Naive thymus-derived CD8-positive, alpha-beta T cell (primary cell): ENCODE measurements around the gene SSBP2. TPM values are rescaled to one million over a fixed set of nuclear protein-coding genes. Genes with fewer than 3 reads are reported as not detected.
"Not testable (repeated sequence)": the region's sequence is repeated elsewhere in the genome, so short reads cannot be mapped to it uniquely, and the experiment has no call there.

Source experiments
- ATAC-seq, 2 donors: fragments of 150-1000 bp; cut with Tn5 transposase in 1 of 2; sonication (Bioruptor Pico), chemical (Tn5 transposase) in 1 of 2; 1 replicate in 1 of 2; 2 replicates in 1 of 2; pipeline ENCODE4 v1.10.0; 2021; ENCODE audit warnings: mild to moderate bottlenecking in 2 of 2, moderate library complexity in 2 of 2
- POLR2A ChIA-PET: fragments of 350-600 bp; sonication (Branson Sonifier 250); formaldehyde crosslinking; loops from one replicate; lab custom pipeline; 2021; ENCODE audit warnings: antibody characterized with exemption; lab: Charles Lee
- DNase-seq, 10 donors: peaks; one replicate each; pipeline versions ENCODE4 v3.0.0 to v3.0.0-alpha.2; 2020 to 2022
- H3K27ac Mint-ChIP-seq, 10 donors: one replicate each; pipeline ENCODE4 v1.8.0; 2020 to 2022; ENCODE audit warnings: mild to moderate bottlenecking in 10 of 10, mixed read lengths in 10 of 10, moderate library complexity in 4 of 10, inconsistent platforms in 1 of 10
- H3K27me3 Mint-ChIP-seq, 5 donors: one replicate each; pipeline ENCODE4 v1.8.0; 2021 to 2022; ENCODE audit warnings: mixed read lengths in 5 of 5
- H3K36me3 Mint-ChIP-seq, 3 donors: one replicate each; pipeline ENCODE4 v1.8.0; 2020 to 2022; ENCODE audit warnings: mixed read lengths in 3 of 3, mild to moderate bottlenecking in 2 of 3, inconsistent platforms in 1 of 3
- H3K4me1 Mint-ChIP-seq, 4 donors: one replicate each; pipeline ENCODE4 v1.8.0; 2021 to 2022; ENCODE audit warnings: mixed read lengths in 4 of 4
- H3K4me3 Mint-ChIP-seq, 10 donors: one replicate each; pipeline ENCODE4 v1.8.0; 2020 to 2022; ENCODE audit warnings: mild to moderate bottlenecking in 10 of 10, mixed read lengths in 10 of 10, moderate library complexity in 6 of 10, inconsistent platforms in 1 of 10
- H3K9me3 Mint-ChIP-seq, 9 donors: one replicate each; pipeline ENCODE4 v1.8.0; 2020 to 2022; ENCODE audit warnings: mixed read lengths in 9 of 9, mild to moderate bottlenecking in 3 of 9, inconsistent platforms in 1 of 9, moderate library complexity in 1 of 9
- polyA plus RNA-seq, 3 donors: library from polyadenylated mRNA; unstranded; fragments of 300-500 nt; fragmentation: Illumina TruSeq; gene quantifications; one replicate each; pipeline ENCODE4 v1.2.3, GENCODE V29; 2021
- total RNA-seq, 8 experiments: library from RNA in 2 of 8; stranded (reverse) in 2 of 8; gene quantifications; one replicate each; pipeline ENCODE4 v1.2.3 and lab custom pipeline; 2021 to 2026

Gene SSBP2
- total and polyA plus RNA-seq, 5 experiments from 2014 or later = 36.4 to 43.8 (median 40.2) TPM

GRCh38 chr5:81409361-81409760 is 341.5 kb downstream of the SSBP2 start:
- Mint-ChIP-seq H3K4me3 (no peak overlapping the region), H3K4me1 (no peaks in the 10 kb centered on the region), H3K27ac (no peak overlapping the region), H3K36me3 (peaks cover 0 to 12% (median 9%) of the 10 kb centered on the region in 3 donors), H3K9me3 (no peaks in the 10 kb centered on the region), H3K27me3 (no peaks in the 10 kb centered on the region)
- POLR2A ChIA-PET = no interaction called here
- DNase-seq (no peak), ATAC-seq (no peak)

- POLR2A ChIA-PET = no interaction called here
- H3K9me3 Mint-ChIP-seq = no peaks in the 10 kb centered on the region
- peaks cover 0 to 8% (median 8%) of the 10 kb centered on the region in 3 donors for H3K36me3 Mint-ChIP-seq
- no peaks in the 10 kb centered on the region for H3K4me1 Mint-ChIP-seq
- no peak overlapping the region for H3K4me3 Mint-ChIP-seq
- no peak for DNase-seq
- no peaks in the 10 kb centered on the region for H3K27me3 Mint-ChIP-seq
- ATAC-seq = no peak
- H3K27ac Mint-ChIP-seq = no peak overlapping the region
Measured at GRCh38 chr5:81408496-81408895, 342.4 kb downstream of the SSBP2 start.

- ATAC-seq, H3K4me3 Mint-ChIP-seq, POLR2A ChIA-PET, H3K9me3 Mint-ChIP-seq, DNase-seq, H3K4me1 Mint-ChIP-seq, H3K36me3 Mint-ChIP-seq, H3K27ac Mint-ChIP-seq, H3K27me3 Mint-ChIP-seq: not testable (repeated sequence)
Measured at GRCh38 chr5:81407811-81408210, 343.1 kb downstream of the SSBP2 start.

- Mint-ChIP-seq H3K4me3 (no peak overlapping the region), H3K4me1 (no peaks in the 10 kb centered on the region), H3K36me3 (peaks cover 4 to 8% (median 7%) of the 10 kb centered on the region in 3 donors), H3K9me3 (no peaks in the 10 kb centered on the region), H3K27me3 (peaks cover 0 to 1% (median 0%) of the 10 kb centered on the region in 5 donors), H3K27ac (no peak overlapping the region)
- POLR2A ChIA-PET = no interaction called here
- ATAC-seq (no peak), DNase-seq (no peak)
Measured at GRCh38 chr5:81405126-81405891, 345.6 kb downstream of the SSBP2 start.

GRCh38 chr5:81402192-81402930 is 348.5 kb downstream of the SSBP2 start:
- no peak for DNase-seq
- POLR2A ChIA-PET = no interaction called here
- Mint-ChIP-seq H3K9me3 (no peaks in the 10 kb centered on the region), H3K4me3 (no peak overlapping the region), H3K36me3 (peaks cover 0 to 7% (median 2%) of the 10 kb centered on the region in 3 donors), H3K4me1 (no peaks in the 10 kb centered on the region), H3K27ac (no peak overlapping the region), H3K27me3 (peaks cover 0 to 13% (median 4%) of the 10 kb centered on the region in 5 donors)
- ATAC-seq = no peak

GRCh38 chr5:81401266-81401665 is 349.6 kb downstream of the SSBP2 start:
- peaks cover 0 to 7% (median 0%) of the 10 kb centered on the region in 3 donors for H3K36me3 Mint-ChIP-seq
- DNase-seq = no peak
- H3K4me1 Mint-ChIP-seq = no peaks in the 10 kb centered on the region
- POLR2A ChIA-PET = interaction anchor here (0.7 kb wide), 1 partner anchor 54 kb away, joined by 3 read pairs; no protein-coding TSS in a partner anchor
- no peak for ATAC-seq
- H3K9me3 Mint-ChIP-seq = no peaks in the 10 kb centered on the region
- no peak overlapping the region for H3K27ac Mint-ChIP-seq
- no peak overlapping the region for H3K4me3 Mint-ChIP-seq
- peaks cover 2 to 19% (median 11%) of the 10 kb centered on the region in 5 donors for H3K27me3 Mint-ChIP-seq

- ATAC-seq (no peak), DNase-seq (no peak)
- Mint-ChIP-seq H3K4me1 (no peaks in the 10 kb centered on the region), H3K4me3 (no peak overlapping the region), H3K36me3 (peaks cover 0 to 8% (median under 1%) of the 10 kb centered on the region in 3 donors), H3K27ac (no peak overlapping the region), H3K27me3 (peaks cover 7 to 28% (median 20%) of the 10 kb centered on the region in 5 donors), H3K9me3 (peaks cover 0 to 2% (median 0%) of the 10 kb centered on the region in 9 donors)
- POLR2A ChIA-PET = interaction anchor here (0.7 kb wide), 1 partner anchor 54 kb away, joined by 3 read pairs; no protein-coding TSS in a partner anchor
Measured at GRCh38 chr5:81400375-81400774, 350.5 kb downstream of the SSBP2 start.

- Mint-ChIP-seq H3K9me3 (peaks cover 0 to 8% (median 0%) of the 10 kb centered on the region in 9 donors), H3K4me1 (peaks cover 0 to 5% (median 0%) of the 10 kb centered on the region in 4 donors), H3K27me3 (peaks cover 14 to 36% (median 31%) of the 10 kb centered on the region in 5 donors), H3K27ac (no peak overlapping the region), H3K4me3 (no peak overlapping the region), H3K36me3 (peaks cover 0 to 13% (median 3%) of the 10 kb centered on the region in 3 donors)
- DNase-seq = no peak
- POLR2A ChIA-PET = no interaction called here
- no peak for ATAC-seq
Measured at GRCh38 chr5:81398741-81399140, 352.2 kb downstream of the SSBP2 start.

GRCh38 chr5:81397176-81397575 is 353.7 kb downstream of the SSBP2 start:
- Mint-ChIP-seq H3K36me3 (peaks cover 0 to 10% (median 3%) of the 10 kb centered on the region in 3 donors), H3K27me3 (peaks cover 19 to 51% (median 44%) of the 10 kb centered on the region in 5 donors)
- POLR2A ChIA-PET = no interaction called here

GRCh38 chr5:81395262-81395661 is 355.6 kb downstream of the SSBP2 start:
- ATAC-seq = no peak
- Mint-ChIP-seq H3K4me3 (no peak overlapping the region), H3K36me3 (peaks cover 0 to 6% (median 3%) of the 10 kb centered on the region in 3 donors), H3K27ac (peak overlapping the region in 1 of 10 donors; percentile 3), H3K27me3 (peaks cover 31 to 70% (median 60%) of the 10 kb centered on the region in 5 donors), H3K4me1 (peaks cover 0 to 12% (median 5%) of the 10 kb centered on the region in 4 donors), H3K9me3 (peaks cover 0 to 8% (median 0%) of the 10 kb centered on the region in 9 donors)
- no peak for DNase-seq
- POLR2A ChIA-PET = interaction anchor here (0.6 kb wide), 1 partner anchor 11 kb away, joined by 4 read pairs; no protein-coding TSS in a partner anchor

More at GRCh38 chr5:81397176-81397575, 353.7 kb downstream of the SSBP2 start:
- Mint-ChIP-seq H3K27ac (no peak overlapping the region), H3K4me1 (peaks cover 0 to 12% (median 5%) of the 10 kb centered on the region in 4 donors), H3K9me3 (peaks cover 0 to 8% (median 0%) of the 10 kb centered on the region in 9 donors), H3K4me3 (no peak overlapping the region)
- DNase-seq = no peak
- no peak for ATAC-seq

- Mint-ChIP-seq H3K4me3 (peak within 1 kb of the TSS; percentile 6 to 70 (median 54)), H3K36me3 (peaks cover 0 to 6% (median 3%) of the 10 kb centered on the region in 3 donors), H3K27ac (no peak within 1 kb of the TSS), H3K27me3 (peaks cover 32 to 72% (median 64%) of the 10 kb centered on the region in 5 donors), H3K4me1 (peaks cover 0 to 12% (median 5%) of the 10 kb centered on the region in 4 donors), H3K9me3 (peaks cover 0 to 8% (median 0%) of the 10 kb centered on the region in 9 donors)
- POLR2A ChIA-PET = interaction anchor here (0.5 kb wide), 1 partner anchor 566 kb away, joined by 3 read pairs; no protein-coding TSS in a partner anchor
- no peak for ATAC-seq
- DNase-seq = peak in 2 of 10 donors; percentile 2 to 3
Measured at GRCh38 chr5:81393783-81394718, 356.8 kb downstream of the SSBP2 start, which contains the start of gene ACOT12. TSS of gene ACOT12 (minus strand) at chr5:81394134. CDS start at chr5:81394114, 20 bp downstream.
